A549 (cell line): ENCODE data around the gene MIS18A. TPM values are rescaled to one million over a fixed set of nuclear protein-coding genes. Genes with fewer than 3 reads are reported as not detected.

Experiments
- ATAC-seq, 2 experiments: fragments of 200-7000 bp in 1 of 2; fragments of >200 bp in 1 of 2; cut with Nextera tagmentation in 1 of 2; cut with Tn5 transposase in 1 of 2; 3 replicates each; pipeline versions ENCODE4 v1.8.0 to v1.9.1; 2018 to 2020; ENCODE audit warnings: mild to moderate bottlenecking in 1 of 2, moderate library complexity in 1 of 2
- CTCF ChIA-PET: fragments of 300-600 bp; sonication (Branson Sonifier 250); formaldehyde crosslinking; extraction: SDS; loops from one replicate; lab custom pipeline; 2021; ENCODE audit warnings: antibody characterized with exemption, inconsistent platforms; lab: Yijun Ruan, JAX
- POLR2A ChIA-PET: fragments of 350-600 bp; formaldehyde crosslinking; extraction: SDS; loops from one replicate; lab custom pipeline; 2021; ENCODE audit warnings: antibody characterized with exemption, inconsistent platforms; lab: Yijun Ruan, JAX
- DNase-seq, 2 experiments: peaks; one replicate each; pipeline versions ENCODE4 v3.0.0 to v3.0.0-alpha.2; 2011 to 2016; ENCODE audit warnings: low read depth in 1 of 2, low spot score in 1 of 2
- FAIRE-seq: peaks from 2 replicates; lab custom pipeline; 2011; peaks lifted over from hg19 to GRCh38; lab: Jason Lieb, UNC
- H3K27ac ChIP-seq, 2 experiments: fragments of >200 bp; sonication (Bioruptor Twin); formaldehyde crosslinking; 3 replicates each; pipeline ENCODE4 v1.5.1; 2016 to 2017
- H3K4me1 ChIP-seq: fragments of >200 bp; sonication (Bioruptor Twin); formaldehyde crosslinking; 3 replicates; pipeline ENCODE4 v1.6.1; 2016
- H3K4me2 ChIP-seq: fragments of >200 bp; sonication (Bioruptor Twin); formaldehyde crosslinking; 3 replicates; pipeline ENCODE4 v1.6.1; 2016
- H3K4me3 ChIP-seq: fragments of >200 bp; sonication (Bioruptor Twin); formaldehyde crosslinking; 3 replicates; pipeline ENCODE4 v1.5.1; 2016
- H3K9me3 ChIP-seq: fragments of >200 bp; sonication (Bioruptor Twin); formaldehyde crosslinking; 3 replicates; pipeline ENCODE4 v1.6.1; 2016
- CBX2 ChIP-seq: fragments of 200-600 bp; sonication (generic); IDR thresholded peaks from 2 replicates; pipeline ENCODE4 v1.6.1; 2016; ENCODE audit warnings: low read depth, mild to moderate bottlenecking, borderline replicate concordance
- CHD4 ChIP-seq: fragments of 200-600 bp; sonication (generic); IDR thresholded peaks from 2 replicates; pipeline ENCODE4 v1.6.1; 2016; ENCODE audit warnings: antibody characterized with exemption, mild to moderate bottlenecking, borderline replicate concordance
- EHMT2 ChIP-seq: fragments of 200-600 bp; sonication (generic); IDR thresholded peaks from 2 replicates; pipeline ENCODE4 v1.6.1; 2016; ENCODE audit warnings: antibody characterized with exemption, low read depth, mild to moderate bottlenecking, moderate library complexity
- ESRRA ChIP-seq: fragments of 150-350 bp; IDR thresholded peaks from 2 replicates; pipeline ENCODE4 v1.6.1; 2014; ENCODE audit warnings: mild to moderate bottlenecking, low read length, borderline replicate concordance
- FOSL2 ChIP-seq, 2 experiments: fragments of 450-650 bp in 1 of 2; fragments of >200 bp in 1 of 2; sonication (Bioruptor Twin) in 1 of 2; formaldehyde crosslinking; IDR thresholded peaks; 2 replicates each; pipeline versions ENCODE4 v1.5.0 to v1.6.1; 2016 to 2020; ENCODE audit warnings: mild to moderate bottlenecking in 1 of 2, moderate library complexity in 1 of 2
- FOXS1 ChIP-seq: fragments of 250-450 bp; sonication (Bioruptor Pico); IDR thresholded peaks from 2 replicates; pipeline ENCODE4 v1.5.0; 2020; ENCODE audit warnings: mild to moderate bottlenecking, moderate library complexity
- GATA3 ChIP-seq: IDR thresholded peaks from 2 replicates; pipeline ENCODE4 v1.6.1; 2012; ENCODE audit warnings: borderline replicate concordance
- HDAC2 ChIP-seq: fragments of 200-600 bp; sonication (generic); IDR thresholded peaks from 2 replicates; pipeline ENCODE4 v1.6.1; 2016
- HEYL ChIP-seq: fragments of 250-450 bp; sonication (Bioruptor Pico); IDR thresholded peaks from 2 replicates; pipeline ENCODE4 v1.8.0; 2021; ENCODE audit warnings: mild to moderate bottlenecking, moderate library complexity
- HMGXB4 ChIP-seq: fragments of 250-450 bp; sonication (Bioruptor Pico); IDR thresholded peaks from 2 replicates; pipeline ENCODE4 v1.5.0; 2021; ENCODE audit warnings: mild to moderate bottlenecking, moderate library complexity, borderline replicate concordance
- MAFK ChIP-seq: fragments of 450-650 bp; IDR thresholded peaks from 2 replicates; pipeline ENCODE4 v1.6.1; 2014; ENCODE audit not compliant: partially characterized antibody
- NFE2L2 ChIP-seq: fragments of 150-350 bp; conservative IDR thresholded peaks from 2 replicates; pipeline ENCODE4 v1.6.1; 2014; ENCODE audit warnings: low read length
- RARB ChIP-seq: fragments of 250-450 bp; sonication (Bioruptor Pico); IDR thresholded peaks from 2 replicates; pipeline ENCODE4 v1.8.0; 2021; ENCODE audit warnings: mild to moderate bottlenecking, moderate library complexity
- RNF2 ChIP-seq: fragments of 200-600 bp; sonication (generic); IDR thresholded peaks from 2 replicates; pipeline ENCODE4 v1.6.1; 2016; ENCODE audit warnings: low read depth, mild to moderate bottlenecking, antibody characterized with exemption, moderate library complexity, borderline replicate concordance
- SREBF2 ChIP-seq: fragments of 450-650 bp; IDR thresholded peaks from 2 replicates; pipeline ENCODE4 v1.6.1; 2014; ENCODE audit warnings: mild to moderate bottlenecking, moderate library complexity
- ZC3H11A ChIP-seq: fragments of 450-650 bp; IDR thresholded peaks from 2 replicates; pipeline ENCODE4 v1.6.1; 2014; ENCODE audit warnings: antibody characterized with exemption, mild to moderate bottlenecking
- ZSCAN20 ChIP-seq: fragments of 250-450 bp; sonication (Bioruptor Pico); IDR thresholded peaks from 2 replicates; pipeline ENCODE4 v1.8.0; 2022; ENCODE audit warnings: mild to moderate bottlenecking, moderate library complexity
- WGBS: methylation state at CpG from one replicate; pipeline ENCODE4 v1.1.6; 2017; ENCODE audit errors: missing lambda C conversion rate; 5-methylcytosine and 5-hydroxymethylcytosine counted together
- polyA plus RNA-seq, 4 experiments: library from polyadenylated mRNA; depleted of rRNA in 3 of 4; stranded (reverse); fragments of >200 nt; fragmentation: RNase III in 1 of 4; extraction: RNeasy Plus Mini Kit Qiagen cat#74134 plus additional on column Dnase treatment in 1 of 4; gene quantifications; 2 replicates in 3 of 4; 3 replicates in 1 of 4; pipeline ENCODE4 v1.2.3, GENCODE V29; 2011 to 2017
- TF ChIP-seq, protein P1 (sequence below): IDR thresholded peaks from 2 replicates; pipeline ENCODE4 v1.6.1; 2012; ENCODE audit warnings: low read depth, borderline replicate concordance
- TF ChIP-seq, protein P2 (sequence below): fragments of 250-450 bp; sonication (Bioruptor Pico); IDR thresholded peaks from 2 replicates; pipeline ENCODE4 v1.5.0; 2020; ENCODE audit warnings: low read depth, mild to moderate bottlenecking, moderate library complexity
- TF ChIP-seq, protein P3 (sequence below): fragments of 450-650 bp; IDR thresholded peaks from 2 replicates; pipeline ENCODE4 v1.6.1; 2014; ENCODE audit warnings: antibody characterized with exemption
- TF ChIP-seq, protein P4 (sequence below): fragments of >200 bp; sonication (Bioruptor Twin); formaldehyde crosslinking; IDR thresholded peaks from 2 replicates; pipeline ENCODE4 v1.6.1; 2016
- TF ChIP-seq, protein P5 (sequence below): fragments of >200 bp; sonication (Bioruptor Twin); formaldehyde crosslinking; IDR thresholded peaks from 3 replicates; pipeline ENCODE4 v1.5.1; 2016

The MIS18A gene
- polyA plus RNA-seq, 2 of the 4 experiments (the other 2 are of a cell fraction): 18.4 to 18.8 TPM

GRCh38 chr21:32304998-32305397 is 26.1 kb upstream of the MIS18A start:
- ChIA-PET POLR2A (no interaction called here), CTCF (interaction anchor here (0.6 kb wide), 1 partner anchor 19 kb away, joined by 3 read pairs; no protein-coding TSS in a partner anchor)
- WGBS: 95% methylated on average over 7 of the region's 7 CpGs
- no peaks in the 10 kb centered on the region for H3K4me1 ChIP-seq
- DNase-seq: no peak
- H3K27ac ChIP-seq: no peak overlapping the region
- no peak overlapping the region for H3K4me2 ChIP-seq
- FAIRE-seq: no peak
- no peaks in the 10 kb centered on the region for H3K9me3 ChIP-seq
- TF ChIP-seq, protein P1, sequence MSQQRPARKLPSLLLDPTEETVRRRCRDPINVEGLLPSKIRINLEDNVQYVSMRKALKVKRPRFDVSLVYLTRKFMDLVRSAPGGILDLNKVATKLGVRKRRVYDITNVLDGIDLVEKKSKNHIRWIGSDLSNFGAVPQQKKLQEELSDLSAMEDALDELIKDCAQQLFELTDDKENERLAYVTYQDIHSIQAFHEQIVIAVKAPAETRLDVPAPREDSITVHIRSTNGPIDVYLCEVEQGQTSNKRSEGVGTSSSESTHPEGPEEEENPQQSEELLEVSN: no peak
- TF ChIP-seq FOSL2 (IDR thresholded peaks at IDR 0.05) (no peak), FOSL2 (CRISPR knock-in tag; IDR thresholded peaks at IDR 0.05) (no peak), SREBF2 (no peak), ESRRA (no peak), CHD4 (no peak), ZC3H11A (no peak), HDAC2 (no peak), ZSCAN20 (CRISPR knock-in tag) (no peak), FOXS1 (CRISPR knock-in tag) (no peak), GATA3 (no peak), RNF2 (no peak), NFE2L2 (no peak), EHMT2 (no peak), CBX2 (no peak), MAFK (no peak)
- TF ChIP-seq, protein P2, sequence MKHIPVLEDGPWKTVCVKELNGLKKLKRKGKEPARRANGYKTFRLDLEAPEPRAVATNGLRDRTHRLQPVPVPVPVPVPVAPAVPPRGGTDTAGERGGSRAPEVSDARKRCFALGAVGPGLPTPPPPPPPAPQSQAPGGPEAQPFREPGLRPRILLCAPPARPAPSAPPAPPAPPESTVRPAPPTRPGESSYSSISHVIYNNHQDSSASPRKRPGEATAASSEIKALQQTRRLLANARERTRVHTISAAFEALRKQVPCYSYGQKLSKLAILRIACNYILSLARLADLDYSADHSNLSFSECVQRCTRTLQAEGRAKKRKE: no peak
- TF ChIP-seq, protein P3, sequence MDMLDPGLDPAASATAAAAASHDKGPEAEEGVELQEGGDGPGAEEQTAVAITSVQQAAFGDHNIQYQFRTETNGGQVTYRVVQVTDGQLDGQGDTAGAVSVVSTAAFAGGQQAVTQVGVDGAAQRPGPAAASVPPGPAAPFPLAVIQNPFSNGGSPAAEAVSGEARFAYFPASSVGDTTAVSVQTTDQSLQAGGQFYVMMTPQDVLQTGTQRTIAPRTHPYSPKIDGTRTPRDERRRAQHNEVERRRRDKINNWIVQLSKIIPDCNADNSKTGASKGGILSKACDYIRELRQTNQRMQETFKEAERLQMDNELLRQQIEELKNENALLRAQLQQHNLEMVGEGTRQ: no peak
- TF ChIP-seq, protein P4, sequence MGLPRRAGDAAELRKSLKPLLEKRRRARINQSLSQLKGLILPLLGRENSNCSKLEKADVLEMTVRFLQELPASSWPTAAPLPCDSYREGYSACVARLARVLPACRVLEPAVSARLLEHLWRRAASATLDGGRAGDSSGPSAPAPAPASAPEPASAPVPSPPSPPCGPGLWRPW: no peak
- TF ChIP-seq, all 56 proteins: peak for 0
- no peak for ATAC-seq
- no peak overlapping the region for H3K4me3 ChIP-seq

DNA sequence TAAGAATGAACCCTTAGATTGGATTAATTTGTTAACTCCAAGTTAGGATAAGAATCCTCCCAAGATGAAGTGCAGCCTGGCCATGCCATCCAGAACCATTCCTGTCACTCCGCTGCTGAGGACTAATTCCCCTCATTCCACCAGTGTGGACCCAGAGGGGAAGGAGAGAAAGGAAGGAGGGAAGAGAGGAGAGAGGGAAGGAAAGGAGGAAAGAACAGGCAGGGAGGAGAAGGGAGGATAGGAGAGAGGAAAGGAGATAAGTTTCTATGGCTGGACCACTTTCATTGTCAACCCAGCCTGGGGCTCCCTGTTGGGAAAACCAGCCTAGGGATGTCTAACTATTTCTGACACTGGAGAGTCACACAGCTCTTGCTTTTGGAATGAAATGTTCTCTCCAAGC is 24.5 kb upstream of the MIS18A start:
- CTCF ChIA-PET: no interaction called here
- no peak for DNase-seq
- Histone ChIP-seq H3K9me3 (no peaks in the 10 kb centered on the region), H3K4me1 (no peaks in the 10 kb centered on the region), H3K27ac (no peak overlapping the region), H3K4me2 (no peak overlapping the region), H3K4me3 (no peak overlapping the region)
- POLR2A ChIA-PET: no interaction called here
- TF ChIP-seq ZC3H11A: no peak
- ATAC-seq: no peak
- WGBS: 82% methylated on average over 1 of the region's 1 CpG
- FAIRE-seq: no peak

DNA sequence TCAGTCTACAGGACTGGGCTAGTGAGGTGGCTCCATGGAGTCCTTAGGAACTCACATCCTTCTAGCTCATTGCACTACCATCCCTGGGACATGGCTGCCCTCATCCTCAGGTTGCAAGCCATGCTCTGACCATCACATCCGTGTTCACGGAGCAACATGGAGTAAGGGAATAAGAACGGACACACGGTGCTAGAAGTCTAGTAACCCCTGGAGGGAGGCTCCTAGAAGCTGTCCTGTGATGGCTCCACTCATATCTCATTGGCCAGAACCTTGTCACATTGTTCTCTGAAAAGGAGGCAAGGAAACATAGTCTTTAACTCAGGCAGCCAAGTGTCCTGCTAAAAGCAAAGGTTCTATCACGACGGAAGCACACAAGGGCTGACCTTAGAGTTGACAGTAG is 23.7 kb upstream of the MIS18A start:
- H3K4me3 ChIP-seq: no peak overlapping the region
- H3K4me2 ChIP-seq: no peak overlapping the region
- DNase-seq (no peak), FAIRE-seq (no peak), ATAC-seq (no peak)
- ChIA-PET POLR2A (no interaction called here), CTCF (interaction anchor here (0.6 kb wide), 1 partner anchor 101 kb away, joined by 3 read pairs; no protein-coding TSS in a partner anchor)
- no peak for TF ChIP-seq CHD4
- TF ChIP-seq, protein P5, sequence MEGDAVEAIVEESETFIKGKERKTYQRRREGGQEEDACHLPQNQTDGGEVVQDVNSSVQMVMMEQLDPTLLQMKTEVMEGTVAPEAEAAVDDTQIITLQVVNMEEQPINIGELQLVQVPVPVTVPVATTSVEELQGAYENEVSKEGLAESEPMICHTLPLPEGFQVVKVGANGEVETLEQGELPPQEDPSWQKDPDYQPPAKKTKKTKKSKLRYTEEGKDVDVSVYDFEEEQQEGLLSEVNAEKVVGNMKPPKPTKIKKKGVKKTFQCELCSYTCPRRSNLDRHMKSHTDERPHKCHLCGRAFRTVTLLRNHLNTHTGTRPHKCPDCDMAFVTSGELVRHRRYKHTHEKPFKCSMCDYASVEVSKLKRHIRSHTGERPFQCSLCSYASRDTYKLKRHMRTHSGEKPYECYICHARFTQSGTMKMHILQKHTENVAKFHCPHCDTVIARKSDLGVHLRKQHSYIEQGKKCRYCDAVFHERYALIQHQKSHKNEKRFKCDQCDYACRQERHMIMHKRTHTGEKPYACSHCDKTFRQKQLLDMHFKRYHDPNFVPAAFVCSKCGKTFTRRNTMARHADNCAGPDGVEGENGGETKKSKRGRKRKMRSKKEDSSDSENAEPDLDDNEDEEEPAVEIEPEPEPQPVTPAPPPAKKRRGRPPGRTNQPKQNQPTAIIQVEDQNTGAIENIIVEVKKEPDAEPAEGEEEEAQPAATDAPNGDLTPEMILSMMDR: no peak
- no peak for TF ChIP-seq RARB
- no peak for TF ChIP-seq HMGXB4 (CRISPR knock-in tag)
- TF ChIP-seq HEYL (CRISPR knock-in tag): no peak
- WGBS: 94% methylated on average over 6 of the region's 6 CpGs
- no peaks in the 10 kb centered on the region for H3K4me1 ChIP-seq
- no peak overlapping the region for H3K27ac ChIP-seq
- no peaks in the 10 kb centered on the region for H3K9me3 ChIP-seq
